GM18867 (cell line): Measurements from ENCODE around the gene SMIM13.
"Not testable (repeated sequence)": the region's sequence is repeated elsewhere in the genome, so short reads cannot be mapped to it uniquely, and the experiment has no call there.

Experiments
- ATAC-seq: cut with Tn5 transposase; IDR thresholded peaks from one replicate; pipeline ENCODE4 v1.9.1; 2021; ENCODE audit warnings: mild to moderate bottlenecking, moderate library complexity; ENCODE audit not compliant: unreplicated experiment

SMIM13 gene

GRCh38 chr6:11083491-11083890 lies 10.1 kb upstream of the SMIM13 start:
- no peak for ATAC-seq

DNA sequence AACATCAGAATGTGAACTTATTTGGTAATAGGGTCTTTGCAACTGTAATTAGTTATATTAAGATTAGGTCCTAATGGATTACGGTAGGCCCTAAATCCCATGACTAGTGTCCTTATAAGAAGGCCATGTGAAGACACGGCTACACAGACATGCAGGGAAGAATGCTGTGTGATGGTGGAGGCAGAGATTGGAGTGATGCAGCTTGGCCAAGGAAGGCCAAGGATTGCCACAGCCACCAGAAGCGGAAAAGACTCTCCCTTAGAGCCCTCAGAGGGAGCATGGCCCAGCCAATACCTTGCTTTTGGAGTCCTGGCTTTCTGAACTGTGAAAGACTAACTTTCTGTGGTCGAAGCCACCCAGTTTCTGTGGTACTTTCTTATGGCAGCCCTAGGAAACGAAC lies 9.7 kb upstream of the SMIM13 start:
- ATAC-seq = no peak

- ATAC-seq = no peak
Measured at GRCh38 chr6:11085758-11086435, 7.7 kb upstream of the SMIM13 start.

- not testable (repeated sequence) for ATAC-seq
Measured at GRCh38 chr6:11087141-11087812, 6.4 kb upstream of the SMIM13 start.

DNA sequence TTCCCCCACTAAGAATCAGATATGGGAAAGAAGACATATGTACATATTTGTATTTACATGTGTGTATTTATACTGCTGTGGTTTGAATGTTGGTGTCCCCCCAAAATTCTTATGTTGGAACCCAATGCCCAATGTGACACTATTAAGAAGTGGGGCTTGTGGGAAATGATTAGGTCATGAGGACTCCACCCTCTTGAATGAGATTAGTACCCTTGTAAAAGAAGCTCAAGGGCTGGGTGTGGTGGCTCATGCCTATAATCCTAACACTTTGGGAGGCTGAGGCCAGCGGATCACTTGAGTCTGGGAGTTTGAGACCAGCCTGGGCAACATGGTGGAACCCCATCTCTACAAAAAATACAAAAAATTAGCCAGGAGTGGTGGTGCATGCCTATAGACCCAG lies 3.9 kb upstream of the SMIM13 start:
- ATAC-seq = no peak

GRCh38 chr6:11091141-11091540 lies 2.5 kb upstream of the SMIM13 start:
- not testable (repeated sequence) for ATAC-seq

DNA sequence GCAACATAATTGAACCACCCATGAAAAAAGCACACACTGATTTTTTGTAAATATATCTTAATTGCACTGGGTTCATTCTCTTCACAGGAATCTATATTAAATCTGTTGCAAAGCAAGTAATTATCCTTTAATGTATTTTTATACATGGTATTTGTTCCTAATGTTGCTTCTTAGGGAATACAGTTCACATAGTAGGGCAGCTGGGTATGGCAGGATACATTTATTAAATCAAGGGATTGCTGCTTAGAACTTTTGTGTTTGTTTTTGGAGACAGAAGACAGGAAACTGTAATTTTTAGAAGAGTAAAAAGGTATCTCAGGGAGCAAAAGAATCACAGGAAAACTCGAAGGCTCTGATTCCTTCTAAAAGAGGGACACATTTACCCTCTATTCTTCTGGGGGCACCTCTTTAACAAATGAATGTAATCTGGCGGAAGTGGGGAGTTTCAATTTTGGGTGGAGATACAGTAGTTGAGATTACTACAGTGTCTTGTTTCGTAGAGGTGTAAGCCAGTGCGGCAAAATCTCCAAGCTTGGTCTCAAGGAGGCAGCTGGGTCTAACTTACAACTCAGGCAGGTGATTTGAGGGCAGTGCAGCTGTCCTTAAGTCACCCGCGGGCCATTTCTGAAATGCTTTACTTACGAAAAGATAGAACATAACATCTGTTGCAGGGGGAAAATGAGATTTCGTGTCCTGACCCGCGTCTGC lies 812 bp upstream of the SMIM13 start:
- peak; percentile 38 for ATAC-seq

GRCh38 chr6:11093376-11093625 lies 333 bp upstream of the SMIM13 start:
- peak; percentile 19 for ATAC-seq

- peak; percentile 32 for ATAC-seq
Measured at GRCh38 chr6:11094411-11094851, 797 bp downstream of the SMIM13 start.

DNA sequence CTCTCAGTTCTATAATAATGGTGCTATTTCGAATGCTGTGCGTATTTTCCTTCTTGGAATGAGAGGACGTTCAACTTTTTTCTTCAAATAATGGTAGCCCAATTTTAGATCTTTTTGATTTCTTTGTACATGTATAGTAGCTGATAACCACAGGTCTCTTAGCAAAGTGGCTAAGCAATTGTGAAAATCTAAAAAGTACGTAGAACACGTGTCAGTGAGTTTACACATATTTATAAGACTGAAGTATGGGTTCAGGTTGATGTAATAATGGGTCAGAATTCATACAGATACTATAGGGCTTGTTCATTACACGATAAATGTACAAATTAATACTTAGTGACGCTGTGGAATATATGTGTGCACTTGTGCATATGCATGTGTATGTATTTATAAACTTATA lies 1.3 kb downstream of the SMIM13 start:
- no peak for ATAC-seq

- ATAC-seq = no peak
Measured at GRCh38 chr6:11096109-11096508, 2.5 kb downstream of the SMIM13 start.

GRCh38 chr6:11097476-11097875 lies 3.8 kb downstream of the SMIM13 start:
- no peak for ATAC-seq

DNA sequence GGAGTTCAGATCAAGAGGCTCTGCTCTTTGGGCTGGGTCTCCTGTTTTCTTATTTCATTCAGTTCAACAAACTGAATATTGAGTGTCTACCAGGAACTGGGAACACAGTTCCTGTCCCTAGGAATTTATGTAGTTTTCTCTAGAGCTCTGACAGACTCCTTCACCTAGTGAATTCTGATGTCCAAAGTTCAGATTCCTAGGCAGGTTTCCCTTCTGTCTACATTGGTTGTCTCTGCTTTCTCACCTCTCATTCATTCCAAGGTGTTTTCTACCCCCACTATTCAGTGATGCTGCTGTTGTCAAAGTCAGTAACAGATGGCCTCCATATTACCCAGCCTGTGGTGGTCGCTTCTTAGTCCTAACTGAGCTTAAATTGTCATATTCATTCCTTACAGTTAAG lies 4.4 kb downstream of the SMIM13 start:
- ATAC-seq = no peak

DNA sequence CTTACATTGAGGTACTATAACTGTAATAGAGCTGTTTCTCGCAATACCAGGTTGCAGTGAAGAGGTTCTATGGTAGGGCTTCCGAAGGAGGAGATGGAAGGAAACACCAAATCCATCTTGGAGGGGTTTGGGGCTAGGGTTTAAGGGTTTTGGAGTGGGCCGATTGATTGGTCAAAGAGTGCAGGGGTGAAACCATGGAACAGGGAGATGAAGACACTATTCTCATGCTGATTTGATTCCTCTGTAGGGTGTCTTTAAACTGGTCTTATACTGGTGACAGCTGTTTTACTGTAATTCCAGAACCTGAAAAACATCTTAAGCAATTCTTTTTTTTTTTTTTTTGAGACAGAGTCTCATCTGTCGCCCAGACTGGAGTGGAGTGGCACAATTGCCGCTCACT lies 7.8 kb downstream of the SMIM13 start:
- no peak for ATAC-seq

GRCh38 chr6:11103065-11103464 lies 9.4 kb downstream of the SMIM13 start:
- ATAC-seq = no peak

GRCh38 chr6:11108726-11109125 lies 15.1 kb downstream of the SMIM13 start:
- no peak for ATAC-seq

GRCh38 chr6:11110921-11111768 lies 17.5 kb downstream of the SMIM13 start, which contains the start of gene ERVFRD-1:
ERVFRD-1 (minus strand) TSS chr6:11111725; CDS start chr6:11105310, 6,415 bp downstream.
- ATAC-seq = no peak

DNA sequence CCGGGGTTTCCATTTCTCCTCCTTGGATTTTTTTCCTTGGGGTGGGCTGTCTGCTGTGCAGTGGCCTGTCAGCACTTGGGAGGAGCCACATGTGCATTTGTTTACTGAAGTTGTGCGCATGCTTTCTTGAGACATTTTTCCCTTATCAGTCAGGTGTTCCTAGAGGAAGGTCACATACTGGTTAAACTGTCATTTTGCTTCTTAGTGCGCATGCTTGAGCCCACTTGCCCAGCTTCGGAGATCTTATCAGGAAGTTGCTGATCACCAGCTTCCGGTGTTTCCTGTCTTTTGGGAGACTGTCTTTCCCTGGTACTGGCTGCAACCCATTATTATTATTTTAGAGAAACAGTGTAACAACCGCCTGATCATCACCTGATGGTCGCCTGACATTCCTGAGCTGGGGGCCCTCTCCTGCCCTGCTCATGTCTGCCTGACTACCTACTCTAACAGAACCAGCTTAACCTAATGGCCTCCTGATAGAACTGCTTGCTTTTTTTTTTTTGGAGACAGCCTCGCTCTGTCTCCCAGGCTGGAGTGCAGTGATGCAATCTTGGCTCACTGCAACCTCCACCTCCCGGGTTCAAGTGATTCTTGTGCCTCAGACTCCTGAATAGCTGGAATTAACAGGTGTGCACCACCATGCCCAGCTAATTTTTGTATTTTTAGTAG lies 18.3 kb downstream of the SMIM13 start:
- ATAC-seq = no peak

- no peak for ATAC-seq
Measured at GRCh38 chr6:11113038-11113437, 19.4 kb downstream of the SMIM13 start.

DNA sequence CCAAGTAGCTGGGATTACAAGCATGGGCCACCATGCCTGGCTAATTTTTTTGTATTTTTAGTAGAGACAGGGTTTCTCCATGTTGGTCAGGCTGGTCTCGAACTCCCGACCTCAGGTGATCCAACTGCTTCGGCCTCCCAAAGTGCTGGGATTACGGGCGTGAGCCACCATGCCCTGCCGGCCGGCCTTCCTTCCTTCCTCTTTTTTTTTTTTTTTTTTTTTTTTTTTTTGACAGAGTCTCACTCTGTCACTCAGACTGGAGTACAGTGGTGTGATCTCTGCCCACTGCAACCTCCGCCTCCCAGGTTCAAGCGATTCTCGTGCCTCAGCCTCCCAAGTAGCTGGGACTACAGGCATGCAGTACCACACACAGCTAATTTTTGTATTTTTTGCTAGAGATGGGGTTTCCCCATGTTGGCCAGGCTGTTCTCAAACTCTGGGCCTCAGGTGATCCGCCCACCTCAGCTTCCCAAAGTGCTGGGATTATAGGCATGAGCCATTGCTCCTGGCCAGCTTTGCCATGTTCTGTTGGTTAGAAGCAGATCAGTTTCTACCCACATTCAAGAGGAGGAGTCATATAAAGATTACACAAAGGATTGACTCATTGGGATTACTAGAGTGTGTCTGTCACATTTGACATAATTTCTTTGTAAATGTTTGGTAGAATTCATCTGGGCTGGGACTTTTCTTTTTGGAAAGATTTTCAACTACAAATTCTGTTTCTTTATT lies 22.3 kb downstream of the SMIM13 start:
- not testable (repeated sequence) for ATAC-seq
